ENCODE data around the gene PDXP.

DNA sequence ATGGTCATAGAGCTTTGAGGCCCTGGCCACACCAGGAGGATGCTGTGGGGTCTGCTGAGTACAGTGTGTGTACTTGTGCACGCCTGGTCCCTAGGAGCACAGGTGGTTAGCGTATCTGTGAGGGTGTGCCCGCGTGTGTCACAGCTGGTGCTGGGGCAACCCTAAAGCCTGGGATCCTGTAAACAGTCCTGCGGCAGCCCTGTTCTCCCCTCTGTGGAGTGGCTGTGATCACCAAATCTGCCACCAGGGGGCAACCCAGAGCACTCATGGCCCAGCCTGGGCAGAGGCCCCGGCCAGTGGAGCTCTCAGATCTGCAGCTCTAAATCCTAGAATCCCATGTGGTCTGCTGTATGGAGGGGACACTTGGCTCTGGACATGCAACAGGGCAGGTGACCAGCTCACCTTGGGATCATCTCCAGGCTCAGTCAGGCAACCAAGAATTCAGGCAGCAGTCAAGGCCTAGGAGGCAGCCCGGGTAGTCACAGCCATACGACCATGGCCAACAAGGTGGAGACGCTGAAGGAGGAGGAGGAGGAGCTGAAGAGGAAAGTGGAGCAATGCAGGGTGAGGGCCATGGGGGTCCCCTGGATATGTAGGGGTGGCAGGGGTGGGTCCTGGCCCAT, 15.2 kb upstream of the PDXP start:
- TF ChIP-seq, protein P1, sequence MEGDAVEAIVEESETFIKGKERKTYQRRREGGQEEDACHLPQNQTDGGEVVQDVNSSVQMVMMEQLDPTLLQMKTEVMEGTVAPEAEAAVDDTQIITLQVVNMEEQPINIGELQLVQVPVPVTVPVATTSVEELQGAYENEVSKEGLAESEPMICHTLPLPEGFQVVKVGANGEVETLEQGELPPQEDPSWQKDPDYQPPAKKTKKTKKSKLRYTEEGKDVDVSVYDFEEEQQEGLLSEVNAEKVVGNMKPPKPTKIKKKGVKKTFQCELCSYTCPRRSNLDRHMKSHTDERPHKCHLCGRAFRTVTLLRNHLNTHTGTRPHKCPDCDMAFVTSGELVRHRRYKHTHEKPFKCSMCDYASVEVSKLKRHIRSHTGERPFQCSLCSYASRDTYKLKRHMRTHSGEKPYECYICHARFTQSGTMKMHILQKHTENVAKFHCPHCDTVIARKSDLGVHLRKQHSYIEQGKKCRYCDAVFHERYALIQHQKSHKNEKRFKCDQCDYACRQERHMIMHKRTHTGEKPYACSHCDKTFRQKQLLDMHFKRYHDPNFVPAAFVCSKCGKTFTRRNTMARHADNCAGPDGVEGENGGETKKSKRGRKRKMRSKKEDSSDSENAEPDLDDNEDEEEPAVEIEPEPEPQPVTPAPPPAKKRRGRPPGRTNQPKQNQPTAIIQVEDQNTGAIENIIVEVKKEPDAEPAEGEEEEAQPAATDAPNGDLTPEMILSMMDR (IDR thresholded peaks at IDR 0.05), result peak; percentile 84 to 98 (median 94)
- no peak for TF ChIP-seq POLR2A (IDR thresholded peaks at IDR 0.05)
